OCI-LY3 (cell line): ENCODE results near the gene ADARB2.

Experiments
- EZH2phosphoT487 ChIP-seq: fragments of 200-600 bp; shearing (Covaris generic); IDR thresholded peaks from 2 replicates; pipeline ENCODE4 v1.6.1; 2018; ENCODE audit warnings: antibody characterized with exemption, mixed run types, low read depth
- TF ChIP-seq, protein P1 (sequence below): fragments of 200-600, 300-600 bp; sonication (generic); IDR thresholded peaks from 2 replicates; pipeline ENCODE4 v1.5.1; 2014; ENCODE audit warnings: antibody characterized with exemption, low read length, low read depth

DNA sequence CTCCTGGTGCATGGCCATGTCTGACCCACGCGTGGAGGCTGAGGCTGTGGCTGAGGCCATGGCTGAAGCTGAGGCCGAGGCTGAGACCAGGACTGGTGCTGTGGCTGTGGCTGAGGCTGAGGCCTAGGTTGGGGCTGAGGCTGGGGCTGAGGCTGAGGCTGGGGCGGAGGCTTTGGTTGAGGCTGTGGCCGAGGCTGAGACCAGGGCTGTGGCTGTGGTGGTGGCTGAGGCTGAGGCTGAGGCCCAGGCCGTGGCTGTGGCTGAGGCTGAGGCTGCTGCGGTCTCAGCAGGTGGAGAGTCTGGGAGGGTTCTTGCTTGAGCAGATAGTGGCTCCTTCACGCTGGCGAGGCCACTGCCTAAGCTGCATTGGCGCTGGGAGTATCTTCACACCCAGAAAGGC, 604.7 kb downstream of the ADARB2 start:
- TF ChIP-seq, protein P1, sequence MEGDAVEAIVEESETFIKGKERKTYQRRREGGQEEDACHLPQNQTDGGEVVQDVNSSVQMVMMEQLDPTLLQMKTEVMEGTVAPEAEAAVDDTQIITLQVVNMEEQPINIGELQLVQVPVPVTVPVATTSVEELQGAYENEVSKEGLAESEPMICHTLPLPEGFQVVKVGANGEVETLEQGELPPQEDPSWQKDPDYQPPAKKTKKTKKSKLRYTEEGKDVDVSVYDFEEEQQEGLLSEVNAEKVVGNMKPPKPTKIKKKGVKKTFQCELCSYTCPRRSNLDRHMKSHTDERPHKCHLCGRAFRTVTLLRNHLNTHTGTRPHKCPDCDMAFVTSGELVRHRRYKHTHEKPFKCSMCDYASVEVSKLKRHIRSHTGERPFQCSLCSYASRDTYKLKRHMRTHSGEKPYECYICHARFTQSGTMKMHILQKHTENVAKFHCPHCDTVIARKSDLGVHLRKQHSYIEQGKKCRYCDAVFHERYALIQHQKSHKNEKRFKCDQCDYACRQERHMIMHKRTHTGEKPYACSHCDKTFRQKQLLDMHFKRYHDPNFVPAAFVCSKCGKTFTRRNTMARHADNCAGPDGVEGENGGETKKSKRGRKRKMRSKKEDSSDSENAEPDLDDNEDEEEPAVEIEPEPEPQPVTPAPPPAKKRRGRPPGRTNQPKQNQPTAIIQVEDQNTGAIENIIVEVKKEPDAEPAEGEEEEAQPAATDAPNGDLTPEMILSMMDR = no peak
- TF ChIP-seq EZH2phosphoT487 = no peak
